Vagina (tissue), 2 donors: Measurements from ENCODE around the gene JPH3.

Experiments used
- POLR2A ChIP-seq, 2 donors: fragments of 450-650 bp; IDR thresholded peaks; one replicate each; pipeline ENCODE4 v1.6.1; 2017; ENCODE audit warnings: antibody characterized with exemption in 2 of 2, mild to moderate bottlenecking in 2 of 2, moderate library complexity in 2 of 2
- POLR2AphosphoS5 ChIP-seq, 2 donors: sonication (generic); formaldehyde crosslinking; IDR thresholded peaks; one replicate each; pipeline ENCODE4 v1.9.0; 2017; ENCODE audit warnings: antibody characterized with exemption in 2 of 2, mild to moderate bottlenecking in 2 of 2, low read depth in 1 of 2; ENCODE audit not compliant: insufficient read depth in 1 of 2
- TF ChIP-seq, protein P1 (sequence below), 3 experiments: fragments of 450-650 bp in 2 of 3; fragments of 200-600 bp in 1 of 3; sonication (generic) in 1 of 3; IDR thresholded peaks; one replicate each; pipeline ENCODE4 v1.5.1; 2017 to 2019; ENCODE audit warnings: antibody characterized with exemption in 3 of 3, mild to moderate bottlenecking in 2 of 3, moderate library complexity in 2 of 3

DNA sequence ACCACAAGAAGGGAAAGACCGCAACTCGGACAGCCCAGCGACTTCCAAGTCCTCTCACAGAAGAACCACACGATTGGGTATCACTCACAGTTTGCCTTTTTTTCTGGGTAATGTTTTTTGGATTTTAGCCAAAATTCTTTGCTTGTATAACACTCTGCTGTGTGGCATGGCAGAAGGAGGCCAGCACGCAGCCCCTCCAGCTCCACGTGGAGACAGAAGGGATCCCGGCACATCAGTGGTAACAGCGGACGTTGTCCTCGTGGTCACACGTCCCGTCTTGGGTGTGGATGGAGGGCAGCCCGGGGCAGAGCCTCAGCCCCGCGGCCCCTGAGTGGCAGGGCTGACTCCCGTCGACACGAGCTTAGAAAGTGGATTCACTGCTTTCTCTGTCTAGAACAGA is 94.4 kb downstream of the JPH3 start:
- TF ChIP-seq POLR2A (IDR thresholded peaks at IDR 0.05) (no peak), POLR2AphosphoS5 (IDR thresholded peaks at IDR 0.05; ENCODE audit: insufficient read depth in 1 of 2, low read depth in 1 of 2) (no peak)
- TF ChIP-seq, protein P1, sequence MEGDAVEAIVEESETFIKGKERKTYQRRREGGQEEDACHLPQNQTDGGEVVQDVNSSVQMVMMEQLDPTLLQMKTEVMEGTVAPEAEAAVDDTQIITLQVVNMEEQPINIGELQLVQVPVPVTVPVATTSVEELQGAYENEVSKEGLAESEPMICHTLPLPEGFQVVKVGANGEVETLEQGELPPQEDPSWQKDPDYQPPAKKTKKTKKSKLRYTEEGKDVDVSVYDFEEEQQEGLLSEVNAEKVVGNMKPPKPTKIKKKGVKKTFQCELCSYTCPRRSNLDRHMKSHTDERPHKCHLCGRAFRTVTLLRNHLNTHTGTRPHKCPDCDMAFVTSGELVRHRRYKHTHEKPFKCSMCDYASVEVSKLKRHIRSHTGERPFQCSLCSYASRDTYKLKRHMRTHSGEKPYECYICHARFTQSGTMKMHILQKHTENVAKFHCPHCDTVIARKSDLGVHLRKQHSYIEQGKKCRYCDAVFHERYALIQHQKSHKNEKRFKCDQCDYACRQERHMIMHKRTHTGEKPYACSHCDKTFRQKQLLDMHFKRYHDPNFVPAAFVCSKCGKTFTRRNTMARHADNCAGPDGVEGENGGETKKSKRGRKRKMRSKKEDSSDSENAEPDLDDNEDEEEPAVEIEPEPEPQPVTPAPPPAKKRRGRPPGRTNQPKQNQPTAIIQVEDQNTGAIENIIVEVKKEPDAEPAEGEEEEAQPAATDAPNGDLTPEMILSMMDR (IDR thresholded peaks at IDR 0.05): no peak
